SJSA1 (cell line): Measurements from ENCODE around the gene BTNL2. TPM values are rescaled to one million over a fixed set of nuclear protein-coding genes. Genes with fewer than 3 reads are reported as not detected.
"Not testable (repeated sequence)": the region's sequence is repeated elsewhere in the genome, so short reads cannot be mapped to it uniquely, and the experiment has no call there.

ENCODE experiments used
- DNase-seq, 2 experiments: peaks; one replicate each; pipeline ENCODE4 v3.0.0-alpha.2; 2015 to 2020; ENCODE audit warnings: low spot score in 2 of 2, low read depth in 1 of 2
- H3K27ac ChIP-seq: fragments of 250-450 bp; sonication (Bioruptor Pico); 2 replicates; pipeline ENCODE4 v1.5.1; 2020; ENCODE audit warnings: mild to moderate bottlenecking, moderate library complexity
- H3K27me3 ChIP-seq: fragments of 250-450 bp; sonication (Bioruptor Pico); replicated peaks from 2 replicates; pipeline ENCODE4 v1.5.1; 2020; ENCODE audit warnings: mild to moderate bottlenecking, moderate library complexity
- H3K36me3 ChIP-seq: fragments of 250-450 bp; sonication (Bioruptor Pico); 2 replicates; pipeline ENCODE4 v1.5.1; 2020; ENCODE audit warnings: mild to moderate bottlenecking
- H3K4me1 ChIP-seq: fragments of 250-450 bp; sonication (Bioruptor Pico); replicated peaks from 2 replicates; pipeline ENCODE4 v1.6.1; 2021; ENCODE audit warnings: mild to moderate bottlenecking
- H3K4me3 ChIP-seq: fragments of 250-450 bp; sonication (Bioruptor Pico); 2 replicates; pipeline ENCODE4 v1.5.1; 2020; ENCODE audit warnings: mild to moderate bottlenecking
- H3K9me3 ChIP-seq: fragments of 250-450 bp; sonication (Bioruptor Pico); replicated peaks from 2 replicates; pipeline ENCODE4 v1.5.1; 2020; ENCODE audit warnings: mild to moderate bottlenecking
- total RNA-seq: library from RNA; depleted of rRNA; stranded (reverse); fragments of >200 nt; shearing (Covaris generic); gene quantifications from 2 replicates; pipeline ENCODE4 v1.2.3, GENCODE V29; 2014; rRNA removed

The BTNL2 gene
- total RNA-seq, 1 experiment from 2014 or later: not detected

DNA sequence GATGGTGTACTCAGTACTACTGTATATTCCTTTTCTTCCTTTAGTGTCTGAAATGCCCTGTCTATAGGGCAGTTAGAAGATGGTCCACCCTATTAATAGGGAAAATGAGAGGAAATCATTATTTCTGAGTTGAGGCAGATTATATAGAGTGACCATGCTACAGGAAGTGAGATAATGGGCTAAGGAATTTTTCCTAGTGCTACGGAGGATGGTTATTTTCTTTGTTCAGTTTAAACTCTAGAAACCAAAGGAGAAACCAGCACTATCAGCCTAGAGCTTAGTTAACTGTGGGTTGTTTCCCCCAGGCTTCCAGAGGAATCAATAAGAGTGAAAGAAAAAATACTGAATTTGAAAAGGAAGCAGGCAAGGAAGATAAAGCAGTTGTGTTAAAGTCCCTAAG, 35.8 kb downstream of the BTNL2 start:
- peaks cover 3% of the 10 kb centered on the region; the same call in 1 of the 2 replicates for H3K27me3 ChIP-seq
- no peak overlapping the region for H3K27ac ChIP-seq
- H3K9me3 ChIP-seq: no peaks in the 10 kb centered on the region
- no peak for DNase-seq
- H3K4me1 ChIP-seq: peaks cover 20% of the 10 kb centered on the region
- H3K36me3 ChIP-seq: no peaks in the 10 kb centered on the region
- H3K4me3 ChIP-seq: no peak overlapping the region

DNA sequence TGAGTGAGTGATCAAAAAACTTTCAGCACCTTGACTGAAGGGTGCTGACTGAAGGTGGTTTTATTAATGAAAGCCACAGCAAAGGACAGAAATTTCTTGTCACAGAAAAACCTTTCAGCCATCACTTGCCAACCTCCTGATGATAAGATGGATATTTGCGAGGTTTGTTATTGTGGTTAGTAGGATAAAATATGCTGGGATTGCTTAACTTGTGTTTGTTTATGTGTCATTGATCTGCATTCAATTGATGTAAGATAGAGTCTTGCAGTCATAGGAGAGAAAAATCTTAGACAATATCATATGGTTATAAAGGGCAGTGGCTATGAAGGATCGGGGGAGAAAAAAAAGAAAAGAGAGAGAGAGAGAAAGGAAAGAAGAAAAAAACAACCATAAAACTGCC, 36.5 kb downstream of the BTNL2 start:
- H3K27me3 ChIP-seq: peaks cover 9% of the 10 kb centered on the region; the same call in 1 of the 2 replicates
- no peak overlapping the region for H3K27ac ChIP-seq
- peaks cover 20% of the 10 kb centered on the region for H3K4me1 ChIP-seq
- no peak overlapping the region for H3K4me3 ChIP-seq
- H3K9me3 ChIP-seq: no peaks in the 10 kb centered on the region
- no peaks in the 10 kb centered on the region for H3K36me3 ChIP-seq
- DNase-seq: no peak

GRCh38 chr6:32369660-32370059, 37.3 kb downstream of the BTNL2 start:
- Histone ChIP-seq H3K4me3 (no peak overlapping the region), H3K4me1 (peaks cover 20% of the 10 kb centered on the region), H3K36me3 (no peaks in the 10 kb centered on the region), H3K27ac (no peak overlapping the region), H3K27me3 (peaks cover 9% of the 10 kb centered on the region; the same call in 1 of the 2 replicates), H3K9me3 (no peaks in the 10 kb centered on the region)
- DNase-seq: peak in 1 of 2 experiments; percentile 48

- peaks cover 19% of the 10 kb centered on the region for H3K27me3 ChIP-seq
- no peaks in the 10 kb centered on the region for H3K9me3 ChIP-seq
- no peak overlapping the region for H3K4me3 ChIP-seq
- no peaks in the 10 kb centered on the region for H3K36me3 ChIP-seq
- H3K4me1 ChIP-seq: peaks cover 20% of the 10 kb centered on the region
- no peak overlapping the region for H3K27ac ChIP-seq
- DNase-seq: no peak
These were observed 39.3 kb downstream of the BTNL2 start for GRCh38 chr6:32367644-32368043.

DNA sequence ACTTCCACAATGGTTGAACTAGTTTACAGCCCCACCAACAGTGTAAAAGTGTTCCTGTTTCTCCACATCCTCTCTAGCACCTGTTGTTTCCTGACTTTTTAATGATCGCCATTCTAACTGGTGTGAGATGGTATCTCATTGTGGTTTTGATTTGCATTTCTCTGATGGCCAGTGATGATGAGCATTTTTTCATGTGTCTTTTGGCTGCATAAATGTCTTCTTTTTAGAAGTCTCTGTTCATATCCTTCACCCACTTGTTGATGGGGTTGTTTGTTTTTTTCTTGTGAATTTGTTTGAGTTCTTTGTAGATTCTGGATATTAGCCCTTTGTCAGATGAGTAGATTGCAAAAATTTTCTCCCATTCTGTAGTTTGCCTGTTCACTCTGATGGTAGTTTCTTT, 47.8 kb downstream of the BTNL2 start:
- peaks cover 14% of the 10 kb centered on the region for H3K27me3 ChIP-seq
- not testable (repeated sequence) for H3K36me3 ChIP-seq, H3K4me1 ChIP-seq, H3K4me3 ChIP-seq, DNase-seq, H3K27ac ChIP-seq, H3K9me3 ChIP-seq

- not testable (repeated sequence) for H3K9me3 ChIP-seq, DNase-seq, H3K4me3 ChIP-seq, H3K27ac ChIP-seq, H3K4me1 ChIP-seq, H3K36me3 ChIP-seq
- peaks cover 14% of the 10 kb centered on the region for H3K27me3 ChIP-seq
These were observed 48.4 kb downstream of the BTNL2 start for GRCh38 chr6:32358548-32358947.

DNA sequence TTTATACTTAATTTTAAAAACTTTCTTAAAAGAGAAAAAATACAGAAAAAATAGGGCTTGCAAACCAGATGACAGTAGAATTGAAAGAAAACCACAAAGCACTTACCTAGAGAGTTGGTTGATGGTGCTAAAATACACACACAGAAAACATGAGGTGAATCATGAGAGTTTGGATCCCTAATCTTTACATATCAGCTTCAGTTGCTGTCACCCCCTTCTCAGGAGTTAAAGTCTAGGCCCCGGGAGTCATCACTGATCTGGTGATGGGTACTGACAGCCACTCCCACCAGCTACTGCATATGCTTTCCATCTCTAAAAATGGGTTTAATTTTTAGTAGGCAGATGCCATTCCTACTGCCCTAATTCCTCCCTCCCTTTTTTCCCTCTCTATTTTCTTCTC, 52.0 kb downstream of the BTNL2 start:
- no peaks in the 10 kb centered on the region for H3K4me1 ChIP-seq
- peaks cover 6% of the 10 kb centered on the region for H3K27me3 ChIP-seq
- H3K36me3 ChIP-seq: no peaks in the 10 kb centered on the region
- no peaks in the 10 kb centered on the region for H3K9me3 ChIP-seq
- DNase-seq: no peak
- no peak overlapping the region for H3K4me3 ChIP-seq
- no peak overlapping the region for H3K27ac ChIP-seq

- no peak for DNase-seq
- Histone ChIP-seq H3K4me1 (no peaks in the 10 kb centered on the region), H3K4me3 (no peak overlapping the region), H3K36me3 (no peaks in the 10 kb centered on the region), H3K27me3 (peaks cover 13% of the 10 kb centered on the region; the same call in 1 of the 2 replicates), H3K9me3 (no peaks in the 10 kb centered on the region), H3K27ac (no peak overlapping the region)
These were observed 53.6 kb downstream of the BTNL2 start for GRCh38 chr6:32353348-32353747.

Other genes with a start within 250 kb of the BTNL2 start
- gene EGFL8, start 242.6 kb downstream of the BTNL2 start, total RNA-seq: 0.19 and 3.1 TPM in 2 replicates
- gene AGPAT1, start 231.1 kb downstream of the BTNL2 start, total RNA-seq: 40.9 and 65.4 TPM in 2 replicates
- gene RNF5, start 228.8 kb downstream of the BTNL2 start, total RNA-seq: 63.6 and 67.6 TPM in 2 replicates
- gene AGER, start 222.9 kb downstream of the BTNL2 start, total RNA-seq: 0.76 TPM in 1 of 2 replicates, not detected in the other
- gene PBX2, start 217.0 kb downstream of the BTNL2 start, total RNA-seq: 11.8 and 13.2 TPM in 2 replicates
- 15.3 and 16.2 TPM in 2 replicates for gene GPSM3, start 214.5 kb downstream of the BTNL2 start, total RNA-seq
- 1.6 and 2.0 TPM in 2 replicates for gene NOTCH4, start 183.1 kb downstream of the BTNL2 start, total RNA-seq
- not detected in 2 replicates for gene TSBP1, start 35.3 kb downstream of the BTNL2 start, total RNA-seq
- not detected in 2 replicates for gene HLA-DRA, start 32.7 kb upstream of the BTNL2 start, total RNA-seq
- gene HLA-DRB5, start 123.1 kb upstream of the BTNL2 start, total RNA-seq: not detected in 2 replicates
- gene HLA-DRB1, start 182.7 kb upstream of the BTNL2 start, total RNA-seq: not detected in 2 replicates
- not detected in 2 replicates for gene HLA-DQA1, start 230.2 kb upstream of the BTNL2 start, total RNA-seq